Activated CD4-positive, alpha-beta T cell treated with anti-CD3 and anti-CD28 coated beads for 24 hours (primary cell): Measurements from ENCODE around the gene TMEM223.
"Not testable (repeated sequence)": the region's sequence is repeated elsewhere in the genome, so short reads cannot be mapped to it uniquely, and the experiment has no call there.

ENCODE experiments used
- DNase-seq, 2 donors: peaks; one replicate each; pipeline ENCODE4 v3.0.0-alpha.2; 2020; ENCODE audit warnings: low read depth in 2 of 2

Gene TMEM223

GRCh38 chr11:62801071-62801470 lies 9.3 kb upstream of the TMEM223 start:
- no peak for DNase-seq

GRCh38 chr11:62799486-62799885 lies 7.7 kb upstream of the TMEM223 start:
- no peak for DNase-seq

GRCh38 chr11:62796281-62796680 lies 4.5 kb upstream of the TMEM223 start:
- DNase-seq, result no peak

GRCh38 chr11:62794201-62794775 lies 2.5 kb upstream of the TMEM223 start:
- DNase-seq, result no peak

GRCh38 chr11:62792202-62792575 lies 383 bp upstream of the TMEM223 start:
- no peak for DNase-seq

- no peak for DNase-seq
These were observed 2.2 kb downstream of the TMEM223 start for GRCh38 chr11:62789576-62789975.

- no peak for DNase-seq
These were observed 2.8 kb downstream of the TMEM223 start for GRCh38 chr11:62788991-62789390.

- DNase-seq, result peak; percentile 97 to 98
These were observed 4.6 kb downstream of the TMEM223 start, which contains the start of gene TMEM179B for GRCh38 chr11:62787005-62787759. Gene TMEM179B (plus strand): TSS chr11:62787402. CDS start chr11:62787432, 30 bp downstream.

- peak; percentile 70 to 78 for DNase-seq
These were observed 5.3 kb downstream of the TMEM223 start for GRCh38 chr11:62786318-62787004.

GRCh38 chr11:62782753-62783152 lies 9.1 kb downstream of the TMEM223 start:
- no peak for DNase-seq

- no peak for DNase-seq
These were observed 13.4 kb downstream of the TMEM223 start for GRCh38 chr11:62778441-62778840.

GRCh38 chr11:62777389-62777788 lies 14.4 kb downstream of the TMEM223 start:
- no peak for DNase-seq

GRCh38 chr11:62775646-62776045 lies 16.2 kb downstream of the TMEM223 start:
- DNase-seq, result no peak

GRCh38 chr11:62774407-62774806 lies 17.4 kb downstream of the TMEM223 start:
- DNase-seq, result no peak

GRCh38 chr11:62771144-62772021 lies 20.4 kb downstream of the TMEM223 start, which contains the start of gene TAF6L:
Gene TAF6L (plus strand): TSS chr11:62771396. CDS start chr11:62775784, 4,388 bp downstream.
- peak; percentile 89 to 94 for DNase-seq

GRCh38 chr11:62770778-62771143 lies 21.0 kb downstream of the TMEM223 start:
- no peak for DNase-seq

GRCh38 chr11:62760867-62761227 lies 31.0 kb downstream of the TMEM223 start:
- not testable (repeated sequence) for DNase-seq

GRCh38 chr11:62757846-62758788 lies 33.7 kb downstream of the TMEM223 start:
- DNase-seq, result no peak

- DNase-seq, result no peak
These were observed 36.7 kb downstream of the TMEM223 start for GRCh38 chr11:62755086-62755615.
